ENCODE results near the gene PELI3.

DNA sequence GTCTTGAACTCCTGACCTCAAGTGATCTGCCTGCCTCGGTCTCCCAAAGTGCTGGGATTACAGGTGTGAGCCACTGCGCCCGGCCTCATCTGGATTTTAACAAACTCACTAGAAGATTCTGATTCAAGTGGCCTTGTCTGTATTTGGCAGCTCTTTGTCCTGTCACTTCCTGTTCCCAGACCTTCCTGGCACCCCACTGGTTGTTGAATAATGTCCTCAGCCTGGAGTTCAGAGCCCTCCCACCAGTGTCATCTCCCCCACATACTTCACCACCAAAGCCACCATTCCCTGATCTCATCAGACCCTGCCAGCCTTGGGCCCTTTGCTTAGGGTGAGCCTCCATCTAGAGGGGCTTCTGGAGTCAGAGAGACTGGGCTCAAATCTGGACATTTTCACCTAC lies 3.3 kb downstream of the PELI3 start:
- TF ChIP-seq, protein P1, sequence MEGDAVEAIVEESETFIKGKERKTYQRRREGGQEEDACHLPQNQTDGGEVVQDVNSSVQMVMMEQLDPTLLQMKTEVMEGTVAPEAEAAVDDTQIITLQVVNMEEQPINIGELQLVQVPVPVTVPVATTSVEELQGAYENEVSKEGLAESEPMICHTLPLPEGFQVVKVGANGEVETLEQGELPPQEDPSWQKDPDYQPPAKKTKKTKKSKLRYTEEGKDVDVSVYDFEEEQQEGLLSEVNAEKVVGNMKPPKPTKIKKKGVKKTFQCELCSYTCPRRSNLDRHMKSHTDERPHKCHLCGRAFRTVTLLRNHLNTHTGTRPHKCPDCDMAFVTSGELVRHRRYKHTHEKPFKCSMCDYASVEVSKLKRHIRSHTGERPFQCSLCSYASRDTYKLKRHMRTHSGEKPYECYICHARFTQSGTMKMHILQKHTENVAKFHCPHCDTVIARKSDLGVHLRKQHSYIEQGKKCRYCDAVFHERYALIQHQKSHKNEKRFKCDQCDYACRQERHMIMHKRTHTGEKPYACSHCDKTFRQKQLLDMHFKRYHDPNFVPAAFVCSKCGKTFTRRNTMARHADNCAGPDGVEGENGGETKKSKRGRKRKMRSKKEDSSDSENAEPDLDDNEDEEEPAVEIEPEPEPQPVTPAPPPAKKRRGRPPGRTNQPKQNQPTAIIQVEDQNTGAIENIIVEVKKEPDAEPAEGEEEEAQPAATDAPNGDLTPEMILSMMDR (IDR thresholded peaks at IDR 0.05; ENCODE audit: poor library complexity, severe bottlenecking), result no peak
- TF ChIP-seq POLR2AphosphoS5 (IDR thresholded peaks at IDR 0.05), result no peak
- no peak for TF ChIP-seq MXI1 (conservative IDR thresholded peaks at IDR 0.05; ENCODE audit: poor library complexity, severe bottlenecking)
- TF ChIP-seq TAF1 (IDR thresholded peaks at IDR 0.05; ENCODE audit: low read depth), result no peak
- TF ChIP-seq EZH2 (IDR thresholded peaks at IDR 0.05; ENCODE audit: borderline replicate concordance, insufficient read depth, low read length, poor library complexity, severe bottlenecking), result no peak
- no peak for TF ChIP-seq SMC3 (conservative IDR thresholded peaks at IDR 0.05; ENCODE audit: poor library complexity)
- no peak for TF ChIP-seq EP300 (conservative IDR thresholded peaks at IDR 0.05; ENCODE audit: poor library complexity, severe bottlenecking)
- no peak for TF ChIP-seq RAD21 (conservative IDR thresholded peaks at IDR 0.05)
- no peak for TF ChIP-seq REST (IDR thresholded peaks at IDR 0.05; ENCODE audit: borderline replicate concordance)
